ENCODE data around the gene KCNN3. TPM values are rescaled to one million over a fixed set of nuclear protein-coding genes. Genes with fewer than 3 reads are reported as not detected.
"Not testable (repeated sequence)": the region's sequence is repeated elsewhere in the genome, so short reads cannot be mapped to it uniquely, and the experiment has no call there.

The KCNN3 gene
- total RNA-seq, 4 donors from 2014 or later = 0.21 to 0.78 (median 0.26) TPM

DNA sequence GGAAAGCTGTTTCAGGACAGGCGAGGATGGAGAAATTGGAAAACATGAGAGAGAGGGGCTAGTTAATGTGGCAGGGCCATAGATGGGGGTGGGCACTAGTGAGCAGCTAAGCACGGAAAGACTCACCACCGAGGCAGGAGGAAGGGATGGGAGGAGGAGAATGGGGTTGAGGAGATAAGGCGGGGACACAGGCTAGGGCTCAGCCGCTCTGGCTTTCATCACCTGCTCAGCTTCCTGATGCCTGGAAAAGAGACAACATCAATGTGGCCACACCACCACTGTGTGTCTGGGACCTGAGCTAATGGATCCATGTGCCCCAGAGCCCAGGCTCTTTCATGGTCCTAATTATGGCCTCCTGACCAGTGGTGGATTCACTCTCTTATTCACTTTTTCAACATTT, 38.9 kb upstream of the KCNN3 start:
- Histone ChIP-seq H3K27ac (no peak overlapping the region), H3K27me3 (no peaks in the 10 kb centered on the region), H3K9me3 (no peaks in the 10 kb centered on the region), H3K4me1 (no peaks in the 10 kb centered on the region), H3K4me3 (no peak overlapping the region), H3K36me3 (peaks cover 0 to 25% (median 0%) of the 10 kb centered on the region in 3 donors)
- no peak for DNase-seq (ENCODE audit: low spot score in 2 of 2)
- WGBS, 2 donors = 89 to 93% methylated on average over 5 of the region's 5 CpGs
- TF ChIP-seq POLR2A (IDR thresholded peaks at IDR 0.05) = no peak
- TF ChIP-seq, protein P1, sequence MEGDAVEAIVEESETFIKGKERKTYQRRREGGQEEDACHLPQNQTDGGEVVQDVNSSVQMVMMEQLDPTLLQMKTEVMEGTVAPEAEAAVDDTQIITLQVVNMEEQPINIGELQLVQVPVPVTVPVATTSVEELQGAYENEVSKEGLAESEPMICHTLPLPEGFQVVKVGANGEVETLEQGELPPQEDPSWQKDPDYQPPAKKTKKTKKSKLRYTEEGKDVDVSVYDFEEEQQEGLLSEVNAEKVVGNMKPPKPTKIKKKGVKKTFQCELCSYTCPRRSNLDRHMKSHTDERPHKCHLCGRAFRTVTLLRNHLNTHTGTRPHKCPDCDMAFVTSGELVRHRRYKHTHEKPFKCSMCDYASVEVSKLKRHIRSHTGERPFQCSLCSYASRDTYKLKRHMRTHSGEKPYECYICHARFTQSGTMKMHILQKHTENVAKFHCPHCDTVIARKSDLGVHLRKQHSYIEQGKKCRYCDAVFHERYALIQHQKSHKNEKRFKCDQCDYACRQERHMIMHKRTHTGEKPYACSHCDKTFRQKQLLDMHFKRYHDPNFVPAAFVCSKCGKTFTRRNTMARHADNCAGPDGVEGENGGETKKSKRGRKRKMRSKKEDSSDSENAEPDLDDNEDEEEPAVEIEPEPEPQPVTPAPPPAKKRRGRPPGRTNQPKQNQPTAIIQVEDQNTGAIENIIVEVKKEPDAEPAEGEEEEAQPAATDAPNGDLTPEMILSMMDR (IDR thresholded peaks at IDR 0.05) = no peak
- no peak for TF ChIP-seq EP300 (IDR thresholded peaks at IDR 0.05)

DNA sequence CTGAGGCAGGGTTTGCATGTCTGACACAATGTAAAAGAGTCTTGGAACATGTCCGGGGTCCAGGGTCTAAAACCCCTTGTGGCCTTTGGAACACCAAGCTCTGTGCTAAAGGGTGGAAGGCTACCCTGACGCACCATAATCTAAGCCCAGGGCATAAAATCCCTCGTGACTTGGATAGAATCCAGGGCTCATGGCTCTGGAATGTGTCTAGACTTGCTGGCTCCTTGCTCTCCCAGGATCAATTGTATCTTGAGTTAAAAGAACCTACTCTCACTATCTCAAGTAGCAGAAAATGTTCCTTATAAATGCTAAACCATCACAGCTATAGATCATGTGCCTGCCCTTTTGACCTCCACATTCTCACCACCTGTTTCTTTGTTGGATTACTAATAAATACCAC, 38.0 kb upstream of the KCNN3 start:
- H3K27ac ChIP-seq; H3K9me3 ChIP-seq; H3K4me3 ChIP-seq; DNase-seq (ENCODE audit: low spot score in 2 of 2); H3K27me3 ChIP-seq; H3K4me1 ChIP-seq: not testable (repeated sequence)
- WGBS, 2 donors = 62 to 78% methylated on average over 3 of the region's 3 CpGs
- H3K36me3 ChIP-seq = peaks cover 0 to 18% (median 0%) of the 10 kb centered on the region in 3 donors

DNA sequence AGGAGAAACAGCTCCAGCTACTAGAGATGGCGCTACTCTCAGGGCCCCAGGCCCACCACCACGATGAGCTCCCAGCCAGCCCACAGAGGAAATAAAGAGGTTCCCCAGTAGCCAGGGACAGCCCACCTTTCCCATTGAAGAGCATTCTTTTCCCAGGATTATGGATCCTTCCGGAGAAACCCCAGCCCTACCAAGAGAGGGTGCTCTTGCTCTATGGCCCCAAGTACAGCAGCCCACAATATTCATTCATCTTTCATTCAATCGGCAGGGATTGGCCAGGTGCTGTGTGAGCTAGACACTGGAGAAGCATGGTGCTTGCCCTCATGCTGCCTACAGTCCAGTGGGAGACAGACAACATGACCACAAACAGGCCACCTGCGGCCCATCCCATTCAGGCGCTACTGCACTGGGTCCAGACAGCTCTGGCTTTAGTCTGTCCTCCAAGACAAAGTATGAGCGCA, 36.6 kb upstream of the KCNN3 start:
- Histone ChIP-seq H3K36me3 (peaks cover 0 to 11% (median 0%) of the 10 kb centered on the region in 3 donors), H3K9me3 (no peaks in the 10 kb centered on the region), H3K27ac (no peak overlapping the region), H3K4me1 (no peaks in the 10 kb centered on the region), H3K27me3 (no peaks in the 10 kb centered on the region), H3K4me3 (no peak overlapping the region)
- TF ChIP-seq, protein P1 (IDR thresholded peaks at IDR 0.05) = peak in 3 of 5 experiments; percentile 12 to 28 (median 14)
- TF ChIP-seq EP300 (IDR thresholded peaks at IDR 0.05) (no peak), POLR2A (IDR thresholded peaks at IDR 0.05) (no peak)
- no peak for DNase-seq (ENCODE audit: low spot score in 2 of 2)
- WGBS, 2 donors = 79 to 80% methylated on average over 7 of the region's 7 CpGs

DNA sequence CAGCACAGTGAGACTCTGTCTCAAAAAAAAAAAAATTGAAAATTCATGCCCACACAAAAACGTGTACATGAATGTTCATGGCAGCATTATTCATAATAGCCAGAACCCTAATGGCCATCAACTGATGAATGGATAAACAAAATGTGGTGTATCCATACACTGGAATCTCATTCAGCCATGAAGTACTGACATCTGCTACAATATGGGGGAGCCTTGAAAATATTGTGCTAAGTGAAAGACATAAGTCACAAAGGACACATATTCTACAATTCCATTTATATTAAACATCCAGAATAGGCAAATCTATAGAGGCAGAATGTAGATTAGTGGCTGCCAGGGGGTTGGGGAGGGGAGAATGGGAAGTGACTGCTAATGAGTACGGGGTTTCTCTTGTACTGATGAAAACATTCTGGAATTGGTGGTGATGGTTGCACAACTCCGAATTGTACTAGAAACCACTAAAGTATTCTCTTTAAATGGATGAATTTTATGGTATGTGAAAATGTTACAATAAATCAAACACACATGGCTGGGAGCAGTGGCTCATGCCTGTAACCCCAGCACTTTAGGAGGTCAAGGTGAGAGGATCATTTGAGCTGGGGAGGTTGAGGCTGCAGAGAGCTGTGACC, 33.0 kb upstream of the KCNN3 start:
- Histone ChIP-seq H3K4me3 (no peak overlapping the region), H3K36me3 (no peaks in the 10 kb centered on the region), H3K9me3 (no peaks in the 10 kb centered on the region), H3K27me3 (no peaks in the 10 kb centered on the region), H3K4me1 (no peaks in the 10 kb centered on the region), H3K27ac (no peak overlapping the region)
- TF ChIP-seq POLR2A (IDR thresholded peaks at IDR 0.05) (no peak), EP300 (IDR thresholded peaks at IDR 0.05) (no peak)
- TF ChIP-seq, protein P1 (IDR thresholded peaks at IDR 0.05) = no peak
- 31 to 43% methylated on average over 3 of the region's 3 CpGs for WGBS, 2 donors
- no peak for DNase-seq (ENCODE audit: low spot score in 2 of 2)

DNA sequence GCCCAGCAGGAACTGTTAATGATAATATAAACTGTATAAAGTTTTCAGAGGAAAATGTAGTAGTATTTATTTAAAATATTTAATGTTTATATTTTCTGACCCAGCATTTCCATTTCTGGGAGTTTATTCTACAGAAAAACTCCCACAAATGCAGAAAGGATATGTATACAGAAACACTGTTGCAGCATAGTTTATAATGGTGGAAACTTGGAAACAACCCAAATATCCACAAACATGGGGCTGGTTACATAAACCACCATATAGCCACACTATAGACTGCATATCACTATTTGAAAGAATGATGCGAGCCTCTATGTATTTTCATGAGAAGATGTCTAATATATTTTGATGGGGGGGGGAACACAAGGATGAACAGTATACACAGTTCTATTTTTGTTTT, 31.5 kb upstream of the KCNN3 start:
- WGBS, 2 donors = 83 to 88% methylated on average over 1 of the region's 1 CpG
- TF ChIP-seq, protein P1 (IDR thresholded peaks at IDR 0.05) = no peak
- TF ChIP-seq POLR2A (IDR thresholded peaks at IDR 0.05) (no peak), EP300 (IDR thresholded peaks at IDR 0.05) (no peak)

More for the DNA sequence above, 31.5 kb upstream of the KCNN3 start:
- no peaks in the 10 kb centered on the region for H3K4me1 ChIP-seq
- H3K27me3 ChIP-seq = no peaks in the 10 kb centered on the region
- no peak overlapping the region for H3K4me3 ChIP-seq
- no peaks in the 10 kb centered on the region for H3K36me3 ChIP-seq
- DNase-seq (ENCODE audit: low spot score in 2 of 2) = no peak
- no peaks in the 10 kb centered on the region for H3K9me3 ChIP-seq
- no peak overlapping the region for H3K27ac ChIP-seq
